ENCODE measurements around the gene ATOSB. TPM values are rescaled to one million over a fixed set of nuclear protein-coding genes. Genes with fewer than 3 reads are reported as not detected.
"Not testable (repeated sequence)": the region's sequence is repeated elsewhere in the genome, so short reads cannot be mapped to it uniquely, and the experiment has no call there.

The ATOSB gene
- total and polyA plus RNA-seq, 2 experiments from 2014 or later = 2.3 to 6.1 TPM

GRCh38 chr9:35152926-35153325, 37.3 kb upstream of the ATOSB start (continued):
- TF ChIP-seq ZNF462 (CRISPR knock-in tag; IDR thresholded peaks at IDR 0.05) (no peak), CREB1 (CRISPR knock-in tag; IDR thresholded peaks at IDR 0.05; ENCODE audit: low read depth) (no peak), REST (IDR thresholded peaks at IDR 0.05; ENCODE audit: unreplicated experiment) (no peak), POLR2AphosphoS5 (IDR thresholded peaks at IDR 0.05; ENCODE audit: low read depth) (no peak), ZNF331 (CRISPR knock-in tag; IDR thresholded peaks at IDR 0.05; ENCODE audit: low read depth) (no peak), ZNF114 (CRISPR knock-in tag; IDR thresholded peaks at IDR 0.05) (no peak), ETS1 (IDR thresholded peaks at IDR 0.05) (no peak), NANOG (IDR thresholded peaks at IDR 0.05; ENCODE audit: borderline replicate concordance) (no peak), STAT1 (IDR thresholded peaks at IDR 0.05; ENCODE audit: unreplicated experiment) (no peak), EZH2 (IDR thresholded peaks at IDR 0.05; ENCODE audit: low read depth, unreplicated experiment) (no peak)

- ATAC-seq, H3K27ac Mint-ChIP-seq: not testable (repeated sequence)
Measured at GRCh38 chr9:35147941-35148563, 32.4 kb upstream of the ATOSB start.

More at GRCh38 chr9:35147941-35148563, 32.4 kb upstream of the ATOSB start:
- H3K27me3 Mint-ChIP-seq (ENCODE audit: insufficient read depth, low read depth, poor library complexity); H3K4me1 ChIP-seq (ENCODE audit: insufficient read depth); H4K20me1 ChIP-seq (replicated peaks; ENCODE audit: insufficient read depth); DNase-seq (ENCODE audit: low spot score); H3K4me1 Mint-ChIP-seq; H3K4me2 ChIP-seq; H3K9me2 ChIP-seq (ENCODE audit: insufficient read depth); H3K4me3 Mint-ChIP-seq; H3K27ac ChIP-seq (ENCODE audit: low read depth); H3K4me3 ChIP-seq; H3F3A ChIP-seq (replicated peaks; ENCODE audit: low read depth); H3K36me3 ChIP-seq (ENCODE audit: insufficient read depth); H3K27me3 ChIP-seq (ENCODE audit: insufficient read depth); H2AFZ ChIP-seq; H3K79me2 ChIP-seq (replicated peaks; ENCODE audit: insufficient read depth): not testable (repeated sequence)
- peaks cover 37% of the 10 kb centered on the region for H3K36me3 Mint-ChIP-seq (ENCODE audit: low read depth)
- peaks cover 55% of the 10 kb centered on the region for H3K9me3 Mint-ChIP-seq

Data from GM23338 (cell line).